Thyroid gland (tissue), 4 donors: ENCODE results near the gene ASCC1.

ENCODE experiments used
- CTCF ChIP-seq, 6 experiments: fragments of 200-600 bp in 3 of 6; fragments of 450-650 bp in 3 of 6; sonication (generic) in 3 of 6; IDR thresholded peaks; one replicate each; pipeline ENCODE4 v1.5.1; 2016 to 2019; ENCODE audit warnings: antibody characterized with exemption in 6 of 6, mild to moderate bottlenecking in 2 of 6, inconsistent platforms in 1 of 6, moderate library complexity in 1 of 6
- POLR2A ChIP-seq, 2 donors: fragments of 450-650 bp; IDR thresholded peaks; one replicate each; pipeline ENCODE4 v1.6.1; 2017; ENCODE audit warnings: antibody characterized with exemption in 2 of 2, mild to moderate bottlenecking in 2 of 2, moderate library complexity in 1 of 2

GRCh38 chr10:72245949-72246525 lies 30.0 kb upstream of the ASCC1 start:
- TF ChIP-seq CTCF (IDR thresholded peaks at IDR 0.05) = no peak
- TF ChIP-seq POLR2A (IDR thresholded peaks at IDR 0.05) = no peak
